ENCODE measurements around the gene TPD52L1.

Gene TPD52L1

DNA sequence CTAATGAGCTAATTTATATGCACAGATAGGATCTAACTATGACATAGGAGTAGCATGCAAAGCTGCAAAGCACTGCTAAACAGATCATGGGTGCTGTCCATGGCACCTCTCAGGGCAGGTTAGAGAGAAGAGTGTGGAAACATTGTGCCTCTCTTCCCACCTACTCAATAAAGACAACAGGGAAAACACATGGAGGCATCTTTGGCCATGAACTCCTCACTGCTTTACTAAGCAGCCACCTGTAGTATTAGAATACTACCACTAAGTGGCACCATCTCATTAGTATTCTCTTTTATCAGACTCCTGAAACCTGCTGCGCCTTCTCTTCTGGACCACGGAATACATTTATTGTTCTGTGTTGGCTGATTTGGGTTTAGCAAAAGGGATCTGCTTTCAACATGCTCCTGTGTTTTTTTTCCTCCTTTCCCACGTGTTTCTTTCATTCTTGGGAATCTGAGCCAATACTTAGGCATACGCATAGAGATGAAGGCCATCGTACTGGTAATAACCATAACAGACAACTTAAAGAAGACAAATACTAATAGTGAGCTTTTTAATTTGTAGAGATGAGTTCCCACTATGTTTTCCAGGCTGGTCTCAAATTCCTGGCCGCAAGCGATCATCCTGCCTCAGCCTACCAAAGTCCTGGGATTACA, 157.5 kb downstream of the TPD52L1 start:
- no peaks in the 10 kb centered on the region for H4K20me1 ChIP-seq (ENCODE audit: control insufficient read depth, insufficient read depth, low read depth, low read length)

DNA sequence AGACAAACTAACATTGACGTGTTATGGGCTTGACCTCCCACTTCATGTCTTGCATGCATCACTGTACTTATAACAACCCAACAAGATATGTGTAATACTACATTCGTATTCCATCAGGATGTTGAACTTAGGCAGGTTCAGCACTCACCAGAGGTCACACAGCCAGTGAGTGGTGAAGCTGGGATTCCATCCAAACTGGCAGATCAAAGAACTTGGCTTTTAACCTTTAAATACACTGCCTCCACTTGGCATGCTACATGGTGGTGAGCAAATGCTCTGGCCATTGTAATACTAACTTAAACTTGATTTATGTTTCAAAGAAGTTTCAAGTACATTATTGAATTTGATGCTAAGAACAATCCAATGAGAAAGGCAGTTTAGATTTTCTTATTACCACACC, 158.9 kb downstream of the TPD52L1 start:
- no peaks in the 10 kb centered on the region for H4K20me1 ChIP-seq (ENCODE audit: control insufficient read depth, insufficient read depth, low read depth, low read length)
- peaks cover 6% of the 10 kb centered on the region; the same call in 1 of the 2 replicates for H3K4me1 ChIP-seq (ENCODE audit: control insufficient read depth, low read length)
- H3K36me3 ChIP-seq (ENCODE audit: control insufficient read depth, low read length) = no peaks in the 10 kb centered on the region
- H3K27me3 ChIP-seq (ENCODE audit: control insufficient read depth, low read length) = no peaks in the 10 kb centered on the region; the same call in 1 of the 2 replicates
- H3K9me3 ChIP-seq (ENCODE audit: control insufficient read depth, insufficient read depth, low read length) = no peaks in the 10 kb centered on the region
- H3K4me3 ChIP-seq (ENCODE audit: low read length) = no peak overlapping the region
- H3K9me2 ChIP-seq (replicated peaks; ENCODE audit: control insufficient read depth, low read length) = no peaks in the 10 kb centered on the region
- H3K27ac ChIP-seq (ENCODE audit: low read depth, low read length) = no peak overlapping the region
- H3K4me2 ChIP-seq (ENCODE audit: low read length) = no peak overlapping the region
- no peak for TF ChIP-seq EZH2phosphoT487 (IDR thresholded peaks at IDR 0.05; ENCODE audit: borderline replicate concordance, low read length)
- TF ChIP-seq, protein P1, sequence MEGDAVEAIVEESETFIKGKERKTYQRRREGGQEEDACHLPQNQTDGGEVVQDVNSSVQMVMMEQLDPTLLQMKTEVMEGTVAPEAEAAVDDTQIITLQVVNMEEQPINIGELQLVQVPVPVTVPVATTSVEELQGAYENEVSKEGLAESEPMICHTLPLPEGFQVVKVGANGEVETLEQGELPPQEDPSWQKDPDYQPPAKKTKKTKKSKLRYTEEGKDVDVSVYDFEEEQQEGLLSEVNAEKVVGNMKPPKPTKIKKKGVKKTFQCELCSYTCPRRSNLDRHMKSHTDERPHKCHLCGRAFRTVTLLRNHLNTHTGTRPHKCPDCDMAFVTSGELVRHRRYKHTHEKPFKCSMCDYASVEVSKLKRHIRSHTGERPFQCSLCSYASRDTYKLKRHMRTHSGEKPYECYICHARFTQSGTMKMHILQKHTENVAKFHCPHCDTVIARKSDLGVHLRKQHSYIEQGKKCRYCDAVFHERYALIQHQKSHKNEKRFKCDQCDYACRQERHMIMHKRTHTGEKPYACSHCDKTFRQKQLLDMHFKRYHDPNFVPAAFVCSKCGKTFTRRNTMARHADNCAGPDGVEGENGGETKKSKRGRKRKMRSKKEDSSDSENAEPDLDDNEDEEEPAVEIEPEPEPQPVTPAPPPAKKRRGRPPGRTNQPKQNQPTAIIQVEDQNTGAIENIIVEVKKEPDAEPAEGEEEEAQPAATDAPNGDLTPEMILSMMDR (IDR thresholded peaks at IDR 0.05; ENCODE audit: low read depth, low read length, poor library complexity, severe bottlenecking) = no peak
- no peaks in the 10 kb centered on the region for H3F3A ChIP-seq (ENCODE audit: control insufficient read depth, insufficient read depth)
- no peaks in the 10 kb centered on the region for H3K79me2 ChIP-seq (ENCODE audit: control insufficient read depth, low read length)

More for the DNA sequence above, 157.5 kb downstream of the TPD52L1 start:
- Histone ChIP-seq H3K27ac (ENCODE audit: low read depth, low read length) (no peak overlapping the region), H3F3A (ENCODE audit: control insufficient read depth, insufficient read depth) (no peaks in the 10 kb centered on the region), H3K27me3 (ENCODE audit: control insufficient read depth, low read length) (no peaks in the 10 kb centered on the region; the same call in 1 of the 2 replicates), H3K9me2 (replicated peaks; ENCODE audit: control insufficient read depth, low read length) (no peaks in the 10 kb centered on the region), H3K4me2 (ENCODE audit: low read length) (no peak overlapping the region), H3K9me3 (ENCODE audit: control insufficient read depth, insufficient read depth, low read length) (no peaks in the 10 kb centered on the region), H3K36me3 (ENCODE audit: control insufficient read depth, low read length) (no peaks in the 10 kb centered on the region), H3K4me3 (ENCODE audit: low read length) (no peak overlapping the region), H3K4me1 (ENCODE audit: control insufficient read depth, low read length) (peaks cover 6% of the 10 kb centered on the region; the same call in 1 of the 2 replicates), H3K79me2 (ENCODE audit: control insufficient read depth, low read length) (no peaks in the 10 kb centered on the region)
- TF ChIP-seq, protein P1 (IDR thresholded peaks at IDR 0.05; ENCODE audit: low read depth, low read length, poor library complexity, severe bottlenecking) = peak; percentile 77
- TF ChIP-seq EZH2phosphoT487 (IDR thresholded peaks at IDR 0.05; ENCODE audit: borderline replicate concordance, low read length) = no peak

DNA sequence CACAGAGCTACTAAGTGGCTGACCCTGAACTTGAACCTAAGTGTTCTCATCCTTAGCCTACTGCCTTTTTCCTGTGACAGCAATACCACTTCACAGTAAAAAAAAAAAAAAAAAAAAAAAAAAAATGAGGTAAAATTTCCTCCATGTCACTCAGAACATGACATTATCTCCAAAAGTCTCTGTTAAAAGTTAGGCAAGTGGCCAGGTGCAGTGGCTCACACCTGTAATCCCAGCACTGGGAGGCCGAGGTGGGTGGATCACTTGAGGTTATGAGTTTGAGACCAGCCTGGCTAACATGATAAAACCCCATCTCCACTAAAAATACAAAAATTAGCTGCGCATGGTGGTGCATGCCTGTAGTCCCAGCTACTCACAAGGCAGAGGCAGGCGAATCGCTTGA, 159.4 kb downstream of the TPD52L1 start:
- no peaks in the 10 kb centered on the region for H3K79me2 ChIP-seq (ENCODE audit: control insufficient read depth, low read length)
- TF ChIP-seq, protein P1 (IDR thresholded peaks at IDR 0.05; ENCODE audit: low read depth, low read length, poor library complexity, severe bottlenecking) = no peak
- TF ChIP-seq EZH2phosphoT487 (IDR thresholded peaks at IDR 0.05; ENCODE audit: borderline replicate concordance, low read length) = no peak
- H3K4me2 ChIP-seq (ENCODE audit: low read length) = no peak overlapping the region
- peaks cover 6% of the 10 kb centered on the region; the same call in 1 of the 2 replicates for H3K4me1 ChIP-seq (ENCODE audit: control insufficient read depth, low read length)
- H3K27ac ChIP-seq (ENCODE audit: low read depth, low read length) = no peak overlapping the region
- no peaks in the 10 kb centered on the region for H3K36me3 ChIP-seq (ENCODE audit: control insufficient read depth, low read length)
- no peaks in the 10 kb centered on the region for H3K27me3 ChIP-seq (ENCODE audit: control insufficient read depth, low read length)
- H4K20me1 ChIP-seq (ENCODE audit: control insufficient read depth, insufficient read depth, low read depth, low read length) = no peaks in the 10 kb centered on the region
- H3K9me2 ChIP-seq (replicated peaks; ENCODE audit: control insufficient read depth, low read length) = no peaks in the 10 kb centered on the region
- H3K9me3 ChIP-seq (ENCODE audit: control insufficient read depth, insufficient read depth, low read length) = no peaks in the 10 kb centered on the region
- H3F3A ChIP-seq (ENCODE audit: control insufficient read depth, insufficient read depth) = no peaks in the 10 kb centered on the region
- H3K4me3 ChIP-seq (ENCODE audit: low read length) = no peak overlapping the region
